GM18867 (cell line): ENCODE measurements around the gene UGT1A9.
"Not testable (repeated sequence)": the region's sequence is repeated elsewhere in the genome, so short reads cannot be mapped to it uniquely, and the experiment has no call there.

ENCODE experiments used
- ATAC-seq: cut with Tn5 transposase; IDR thresholded peaks from one replicate; pipeline ENCODE4 v1.9.1; 2021; ENCODE audit warnings: mild to moderate bottlenecking, moderate library complexity; ENCODE audit not compliant: unreplicated experiment

Gene UGT1A9

GRCh38 chr2:233680361-233681045 lies 8.8 kb downstream of the UGT1A9 start:
- ATAC-seq: no peak

- no peak for ATAC-seq
Observed at GRCh38 chr2:233681521-233682099, 9.9 kb downstream of the UGT1A9 start, which contains the start of gene UGT1A7. TSS of gene UGT1A7 (plus strand) at chr2:233681901. CDS start at chr2:233681938, 37 bp downstream.

- ATAC-seq: no peak
Observed at GRCh38 chr2:233684640-233685039, 12.9 kb downstream of the UGT1A9 start.

- ATAC-seq: no peak
Observed at GRCh38 chr2:233686928-233687327, 15.2 kb downstream of the UGT1A9 start.

- ATAC-seq: no peak
Observed at GRCh38 chr2:233688341-233688740, 16.6 kb downstream of the UGT1A9 start.

GRCh38 chr2:233689031-233689430 lies 17.3 kb downstream of the UGT1A9 start:
- no peak for ATAC-seq

GRCh38 chr2:233689501-233689900 lies 17.8 kb downstream of the UGT1A9 start:
- no peak for ATAC-seq

- no peak for ATAC-seq
Observed at GRCh38 chr2:233690444-233690843, 18.7 kb downstream of the UGT1A9 start.

- no peak for ATAC-seq
Observed at GRCh38 chr2:233691443-233692433, 20.0 kb downstream of the UGT1A9 start.

- ATAC-seq: no peak
Observed at GRCh38 chr2:233692648-233693047, 20.9 kb downstream of the UGT1A9 start, which contains the start of gene UGT1A6. TSS of gene UGT1A6 (plus strand) at chr2:233692890. CDS start at chr2:233693005, 115 bp downstream.

- ATAC-seq: no peak
Observed at GRCh38 chr2:233693963-233694362, 22.3 kb downstream of the UGT1A9 start.

- no peak for ATAC-seq
Observed at GRCh38 chr2:233698740-233699139, 27.0 kb downstream of the UGT1A9 start.

- no peak for ATAC-seq
Observed at GRCh38 chr2:233699424-233700027, 27.8 kb downstream of the UGT1A9 start.

- ATAC-seq: no peak
Observed at GRCh38 chr2:233700028-233700635, 28.4 kb downstream of the UGT1A9 start.

- ATAC-seq: not testable (repeated sequence)
Observed at GRCh38 chr2:233700842-233701241, 29.1 kb downstream of the UGT1A9 start.

- ATAC-seq: no peak
Observed at GRCh38 chr2:233702238-233702637, 30.5 kb downstream of the UGT1A9 start.

GRCh38 chr2:233705911-233706506 lies 34.3 kb downstream of the UGT1A9 start:
- no peak for ATAC-seq

GRCh38 chr2:233706720-233707119 lies 35.0 kb downstream of the UGT1A9 start:
- ATAC-seq: no peak

GRCh38 chr2:233707940-233708644 lies 36.4 kb downstream of the UGT1A9 start:
- ATAC-seq: no peak
